ENCODE measurements around the gene EIPR1.
A peak's percentile ranks its signal among the peaks of the same experiment; 100 is the strongest.
"Not testable (repeated sequence)": the region's sequence is repeated elsewhere in the genome, so short reads cannot be mapped to it uniquely, and the experiment has no call there.

The EIPR1 gene

DNA sequence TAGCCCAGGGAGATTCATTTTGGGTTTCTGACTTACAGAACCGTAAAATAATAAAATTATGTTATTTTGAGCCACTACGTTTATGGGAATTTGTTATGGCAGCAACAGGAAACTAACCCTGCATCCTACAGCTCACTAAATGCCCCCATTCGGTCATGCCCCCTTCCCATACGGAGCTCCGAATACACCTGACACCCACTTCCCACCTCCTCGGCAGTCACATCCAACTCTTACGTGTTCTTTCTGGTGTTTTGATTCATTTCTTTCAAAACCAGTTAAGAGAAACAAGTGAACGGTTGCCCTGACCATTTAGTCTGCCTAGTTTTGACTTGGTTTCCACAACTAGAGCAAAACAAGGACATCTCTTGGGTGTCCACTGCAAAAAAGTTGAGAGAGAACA, 19.7 kb downstream of the EIPR1 start:
- no peak for DNase-seq (ENCODE audit: low read depth, low spot score)

DNA sequence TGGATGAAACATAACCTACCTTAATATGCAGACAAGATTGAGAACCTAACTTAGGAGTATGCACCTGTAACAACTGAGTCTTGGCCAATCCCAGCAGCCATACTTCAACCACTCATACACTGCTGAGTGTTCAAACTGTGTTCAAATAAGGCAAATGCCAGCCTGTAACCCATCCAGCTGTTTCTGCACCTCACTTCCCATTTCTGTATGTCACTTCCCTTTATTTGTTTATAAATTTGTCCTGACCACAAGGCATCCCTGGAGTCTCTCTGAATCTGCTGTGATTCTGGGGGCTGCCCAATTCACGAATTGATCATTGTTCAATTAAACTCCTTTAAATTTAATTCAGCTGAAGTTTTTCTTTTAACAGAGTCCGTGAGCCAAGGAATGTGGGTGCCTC, 20.2 kb downstream of the EIPR1 start:
- DNase-seq (ENCODE audit: low read depth, low spot score) = not testable (repeated sequence)

DNA sequence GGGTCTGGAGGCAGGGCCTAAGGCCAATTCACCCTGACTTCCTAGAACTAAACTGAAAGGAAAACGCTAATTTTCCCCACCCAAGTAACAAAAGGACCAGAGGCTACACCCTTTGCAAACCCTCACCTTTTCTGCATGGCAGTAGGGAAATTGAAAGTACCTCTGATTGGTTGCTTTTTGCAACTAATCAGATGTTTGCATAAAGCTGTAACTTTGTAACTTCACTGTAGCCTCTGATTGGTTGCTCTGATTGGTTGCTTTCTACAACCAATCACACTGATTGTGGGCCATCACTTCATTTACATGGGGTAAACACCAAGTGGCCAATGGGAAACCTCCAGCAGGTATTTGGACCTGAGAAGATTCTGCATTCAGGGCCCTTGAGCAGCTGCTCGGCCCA, 20.8 kb downstream of the EIPR1 start:
- DNase-seq (ENCODE audit: low read depth, low spot score) = no peak

DNA sequence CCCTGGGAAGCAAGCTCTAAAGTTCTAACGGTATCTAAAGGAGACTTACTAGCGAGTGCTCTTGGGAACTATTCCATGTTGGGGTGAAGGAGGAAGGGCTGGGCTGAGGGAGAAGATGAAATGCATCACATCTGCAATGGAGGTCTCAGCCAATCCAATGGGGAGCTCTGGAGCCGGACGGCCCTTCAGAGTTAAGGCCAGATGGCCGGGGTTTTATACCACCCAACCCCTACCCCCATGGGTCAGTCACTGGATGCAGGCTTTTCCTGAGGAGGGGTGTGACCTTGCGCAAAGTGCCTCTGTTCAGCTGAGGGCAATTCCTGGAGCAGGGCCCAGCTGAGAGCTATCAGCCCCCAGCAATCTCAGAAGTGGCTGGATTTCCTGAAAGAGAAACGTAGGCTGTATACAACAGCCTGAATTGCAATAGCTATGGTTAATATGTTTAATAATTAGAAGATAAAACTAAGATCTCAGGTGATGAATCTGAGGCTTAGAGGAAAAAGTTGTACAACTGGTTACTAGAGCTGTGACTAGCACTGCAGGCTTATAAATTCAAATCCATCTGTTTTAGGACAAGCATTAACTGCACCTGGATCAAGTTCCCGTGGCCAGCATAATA, 21.6 kb downstream of the EIPR1 start:
- DNase-seq (ENCODE audit: low read depth, low spot score) = no peak

DNA sequence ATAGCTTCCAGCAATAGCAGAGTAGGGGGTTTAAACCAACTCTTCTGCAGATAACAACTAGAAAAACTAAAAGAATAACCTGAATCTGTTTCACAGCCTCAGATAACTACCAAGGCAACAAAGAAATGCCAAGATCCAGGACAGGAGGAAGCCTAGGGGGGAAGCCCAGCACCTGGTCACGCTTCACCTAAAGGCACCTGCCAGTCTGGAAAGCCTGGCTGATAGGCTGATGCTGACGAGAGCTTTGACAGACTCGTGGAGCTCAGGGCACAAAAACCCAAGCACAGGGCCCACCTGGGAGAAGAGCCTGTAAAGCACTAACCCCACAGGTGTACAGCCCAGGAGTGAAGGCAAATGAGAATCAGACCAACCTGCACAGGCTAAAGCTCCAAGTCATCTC, 22.6 kb downstream of the EIPR1 start:
- no peak for DNase-seq (ENCODE audit: low read depth, low spot score)

DNA sequence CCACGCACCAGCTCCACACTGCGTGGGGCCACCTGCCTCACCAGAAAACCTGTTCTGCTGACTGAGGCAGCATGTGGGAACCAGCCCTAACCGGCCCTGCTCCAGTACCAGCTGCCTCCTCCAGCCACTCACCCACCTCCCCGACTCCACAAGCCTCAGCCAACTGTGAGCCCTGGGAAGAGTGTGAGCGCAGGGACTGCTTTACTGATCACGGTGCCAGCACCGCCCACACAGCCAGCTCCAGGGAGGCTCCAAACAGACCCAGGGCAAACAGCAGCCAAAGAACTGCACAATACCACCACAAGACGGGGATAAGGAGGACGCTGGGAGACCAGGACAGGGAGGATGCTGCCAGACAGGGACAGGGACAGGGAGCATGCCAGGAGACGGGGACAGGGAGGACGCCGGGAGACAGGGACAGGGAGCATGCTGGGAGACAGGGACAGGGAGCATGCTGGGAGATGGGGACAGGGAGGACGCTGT, 28.4 kb downstream of the EIPR1 start:
- peak; percentile 55 for DNase-seq (ENCODE audit: low read depth, low spot score)

DNA sequence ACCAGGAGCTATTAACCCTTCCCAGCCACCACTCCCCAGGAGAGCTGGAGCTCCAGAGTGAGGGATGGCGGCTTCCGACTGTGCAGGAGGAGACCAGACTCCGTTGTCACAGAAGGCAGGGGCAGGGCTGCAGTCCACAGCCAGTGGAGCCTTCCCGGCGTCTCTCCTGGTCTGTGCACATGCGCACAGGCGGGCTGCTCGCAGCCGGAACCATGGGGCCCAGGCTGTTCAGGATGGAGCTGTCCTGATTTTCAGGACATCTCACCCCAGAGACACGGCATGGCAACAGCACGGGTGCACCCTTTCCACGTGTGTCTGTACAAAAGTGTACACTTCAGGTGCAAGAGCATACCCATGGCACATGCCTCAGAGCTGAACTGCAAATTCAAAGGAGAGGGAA, 28.9 kb downstream of the EIPR1 start:
- DNase-seq (ENCODE audit: low read depth, low spot score) = no peak

DNA sequence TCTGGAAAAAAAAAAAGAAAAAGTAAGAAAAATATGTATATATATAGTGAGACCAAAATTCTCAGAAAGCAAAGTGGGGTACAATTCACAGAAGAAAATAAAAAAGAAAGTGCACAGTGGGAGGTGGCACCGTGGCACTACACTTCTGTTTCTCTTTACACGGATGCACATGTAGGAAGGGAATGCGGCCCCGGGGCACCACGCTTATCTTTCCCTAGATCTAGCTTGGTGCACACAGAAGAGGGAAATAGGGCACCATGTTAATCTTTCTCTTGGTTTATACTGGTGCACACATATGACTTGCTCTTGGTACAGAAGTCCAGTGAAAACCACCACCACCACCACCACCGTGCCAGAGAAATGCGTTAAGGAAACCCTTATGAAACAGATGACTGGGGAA, 32.0 kb downstream of the EIPR1 start:
- no peak for DNase-seq (ENCODE audit: low read depth, low spot score)

DNA sequence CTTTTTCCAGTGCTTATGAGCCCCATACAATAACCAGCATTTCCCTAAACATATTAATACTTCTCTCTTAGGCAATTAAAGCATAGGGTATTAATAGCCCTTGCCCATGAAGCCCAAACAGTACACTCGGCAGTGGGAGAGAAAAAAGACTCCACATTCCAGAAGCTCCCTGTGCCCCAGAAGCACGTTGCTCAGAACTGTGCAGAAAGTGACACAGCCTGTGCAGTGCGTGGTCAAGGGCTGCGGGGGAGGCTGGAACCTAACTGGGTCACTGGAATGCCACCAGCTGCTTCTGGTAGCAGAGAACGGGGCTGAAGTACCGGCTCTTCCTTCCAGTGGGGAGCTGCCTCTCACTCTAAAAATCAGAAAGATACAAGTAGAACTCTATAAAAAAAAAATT, 32.7 kb downstream of the EIPR1 start:
- no peak for DNase-seq (ENCODE audit: low read depth, low spot score)

DNA sequence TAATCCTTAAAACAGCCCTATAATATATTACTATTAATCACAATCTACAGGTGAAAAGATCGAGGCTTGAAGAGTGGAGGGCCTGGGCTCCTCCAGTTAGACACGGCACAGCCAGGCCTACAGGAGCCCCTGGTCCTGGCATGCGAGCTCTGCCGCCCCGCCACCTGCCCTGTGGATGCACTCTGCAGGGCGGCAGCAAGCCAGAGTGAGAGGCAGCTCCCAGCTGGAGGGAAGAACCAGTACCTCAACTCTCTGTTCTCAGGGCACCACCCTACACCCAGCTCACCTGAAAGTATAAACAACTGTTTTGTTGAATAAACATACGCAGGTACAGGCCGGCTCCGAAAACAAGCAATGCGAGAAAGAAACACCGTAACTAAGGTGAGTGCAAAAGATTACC, 34.6 kb downstream of the EIPR1 start:
- DNase-seq (ENCODE audit: low read depth, low spot score) = no peak

DNA sequence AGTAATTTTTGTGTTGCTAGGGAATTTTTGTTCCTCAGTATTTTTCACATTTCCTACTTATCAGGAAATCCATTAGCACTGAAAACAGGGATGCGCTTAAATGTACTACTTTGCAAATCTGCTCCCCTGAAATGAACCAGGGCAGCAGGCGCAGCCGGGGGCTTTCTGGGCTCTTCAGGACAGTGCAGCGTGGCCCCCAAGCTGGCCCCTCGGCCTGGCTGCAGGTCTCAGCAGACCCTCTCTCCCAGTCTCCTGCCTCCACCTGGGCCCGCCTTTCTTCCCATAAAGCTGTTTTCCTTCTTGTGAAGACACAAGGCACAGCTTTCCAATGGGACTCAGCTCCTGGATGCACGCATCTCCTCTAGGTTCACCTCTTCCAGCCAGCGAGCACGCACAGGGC, 35.3 kb downstream of the EIPR1 start:
- DNase-seq (ENCODE audit: low read depth, low spot score) = no peak

DNA sequence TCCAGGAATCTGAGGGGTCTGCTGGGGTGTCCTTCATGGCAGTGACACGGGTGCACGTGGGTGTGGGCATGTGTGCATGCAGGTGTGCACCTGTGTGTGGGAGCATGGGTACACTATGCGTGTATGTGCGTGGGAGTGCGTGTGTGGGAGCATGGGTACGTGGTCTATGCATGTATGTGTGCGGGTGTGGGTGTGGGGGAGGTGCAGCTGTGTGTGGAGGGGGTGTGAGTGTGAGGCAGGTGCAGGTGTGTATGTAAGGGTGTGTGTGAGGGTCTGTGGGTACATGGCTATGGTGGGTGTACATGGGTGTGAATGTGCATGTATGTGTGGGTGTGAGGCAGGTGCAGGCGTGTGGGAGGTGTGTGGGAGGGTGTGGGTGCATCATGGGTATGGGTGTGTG, 36.3 kb downstream of the EIPR1 start:
- no peak for DNase-seq (ENCODE audit: low read depth, low spot score)

DNA sequence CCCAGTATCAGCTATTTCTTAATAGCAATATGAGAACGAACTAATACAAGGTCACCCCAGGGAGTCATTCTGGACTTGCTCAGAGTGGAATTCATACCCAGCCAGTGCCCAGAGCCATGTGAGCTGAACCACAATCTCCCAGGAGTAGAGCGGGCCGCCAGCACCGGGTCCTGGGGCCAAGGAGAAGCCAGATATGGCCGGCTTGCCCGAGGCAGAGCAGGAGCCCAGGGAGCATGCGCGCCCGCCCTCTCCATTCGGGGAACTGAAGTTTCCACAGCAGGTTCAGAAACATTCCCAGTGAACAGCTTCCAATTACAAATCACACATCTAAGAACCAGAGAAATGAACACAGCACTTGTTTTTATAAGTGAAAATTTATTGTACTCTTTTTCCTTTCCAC, 37.5 kb downstream of the EIPR1 start:
- DNase-seq (ENCODE audit: low read depth, low spot score) = no peak

DNA sequence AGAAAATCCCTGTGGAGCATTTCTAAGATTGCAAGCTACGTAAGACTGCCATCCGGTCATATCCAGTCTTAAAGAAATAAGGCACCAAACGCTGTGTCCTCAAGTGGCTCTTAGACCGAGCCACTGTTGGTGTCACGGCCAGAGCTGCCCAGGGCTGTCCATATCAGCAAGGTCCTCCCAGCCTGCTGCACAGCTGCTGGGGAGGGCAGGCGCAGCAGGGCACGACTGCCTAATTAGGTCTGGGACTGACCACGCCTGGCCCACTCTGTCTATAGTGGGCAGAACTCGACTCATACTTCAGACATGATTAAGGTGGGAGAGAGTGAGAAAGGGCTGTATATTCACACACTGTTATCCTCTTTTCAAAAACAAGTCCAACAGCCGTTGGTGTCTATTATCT, 39.3 kb downstream of the EIPR1 start:
- no peak for DNase-seq (ENCODE audit: low read depth, low spot score)

DNA sequence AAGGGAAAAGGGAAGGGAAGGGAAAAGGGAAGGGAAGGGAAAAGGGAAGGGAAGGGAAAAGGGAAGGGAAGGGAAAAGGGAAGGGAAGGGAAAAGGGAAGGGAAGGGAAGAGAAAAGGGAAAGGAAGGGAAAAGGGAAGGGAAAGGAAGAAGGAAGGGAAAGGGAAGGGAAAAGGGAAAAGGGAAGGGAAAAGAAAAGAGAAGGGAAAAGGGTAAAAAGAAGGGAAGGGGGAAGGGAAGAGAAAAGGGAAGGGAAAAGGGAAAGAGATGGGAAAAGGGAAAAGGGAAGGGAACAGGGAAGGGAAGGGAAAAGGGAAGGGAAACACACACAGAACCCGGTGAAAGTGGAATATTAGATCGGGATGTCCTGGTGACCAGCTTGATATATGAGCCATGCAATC, 40.8 kb downstream of the EIPR1 start:
- no peak for DNase-seq (ENCODE audit: low read depth, low spot score)

DNA sequence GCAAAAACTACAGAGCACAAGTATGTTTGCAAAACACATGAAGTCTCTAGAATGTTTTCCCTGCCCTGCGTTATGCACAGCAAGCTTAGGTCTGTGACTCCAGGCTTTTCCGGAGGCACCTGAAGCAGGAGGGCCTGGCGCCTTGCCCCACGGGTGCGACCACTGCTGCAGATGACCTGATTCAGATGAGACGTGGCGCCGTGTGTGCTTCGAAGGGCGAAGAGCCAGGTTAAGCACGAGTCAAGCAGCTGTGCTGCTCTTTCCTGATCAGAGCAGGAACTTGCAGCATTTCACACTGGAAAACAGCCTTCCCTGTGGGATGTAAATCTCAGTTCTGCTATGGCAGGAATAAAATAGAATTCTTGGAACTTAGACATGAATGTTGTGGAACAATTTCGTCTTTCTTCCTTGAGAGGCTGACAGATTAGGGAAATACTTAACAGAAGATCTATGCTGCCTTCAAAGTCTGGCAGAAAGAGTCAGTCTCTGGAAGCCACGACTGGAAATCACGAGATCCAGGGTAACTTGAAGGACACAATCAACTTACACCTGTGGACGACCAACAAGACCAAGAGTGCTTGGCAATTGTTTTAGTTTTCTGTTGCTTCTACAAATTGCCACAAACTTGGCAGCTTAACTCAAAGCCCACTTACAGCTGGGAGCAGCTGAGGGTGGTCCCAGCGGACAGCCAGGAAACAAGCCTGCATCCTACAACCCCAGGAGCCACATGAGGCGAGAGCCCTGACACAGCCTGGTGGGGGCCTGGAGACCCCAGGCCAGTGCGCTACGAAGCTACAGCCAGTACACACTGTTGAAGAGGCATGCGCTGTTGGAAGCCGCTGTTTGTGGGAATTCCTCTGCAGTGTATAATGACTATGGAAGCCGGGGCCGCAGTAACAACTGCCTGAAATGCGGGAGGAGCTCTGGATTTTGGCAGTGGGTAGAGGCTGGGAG, 42.9 kb downstream of the EIPR1 start:
- DNase-seq (ENCODE audit: low read depth, low spot score) = no peak

DNA sequence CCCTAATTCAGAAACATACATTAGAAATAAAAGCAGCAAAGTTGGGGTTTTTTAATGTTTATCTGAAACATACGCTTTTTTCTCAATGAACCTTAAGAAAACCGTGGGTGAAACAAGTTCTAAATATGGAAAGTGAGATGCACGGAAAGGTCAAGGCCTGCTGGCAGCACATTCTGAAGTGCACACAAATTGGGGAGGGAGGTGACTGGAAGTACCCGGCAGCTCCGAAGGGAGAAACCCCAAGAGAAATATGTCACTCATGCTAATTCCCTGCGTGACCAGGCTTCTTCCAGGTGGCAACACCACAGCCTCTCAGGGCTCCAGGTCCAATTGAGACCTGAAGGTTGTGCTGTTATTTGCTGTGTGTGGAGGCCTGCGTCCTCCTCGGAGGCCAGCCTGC, 45.5 kb downstream of the EIPR1 start:
- no peak for DNase-seq (ENCODE audit: low read depth, low spot score)

DNA sequence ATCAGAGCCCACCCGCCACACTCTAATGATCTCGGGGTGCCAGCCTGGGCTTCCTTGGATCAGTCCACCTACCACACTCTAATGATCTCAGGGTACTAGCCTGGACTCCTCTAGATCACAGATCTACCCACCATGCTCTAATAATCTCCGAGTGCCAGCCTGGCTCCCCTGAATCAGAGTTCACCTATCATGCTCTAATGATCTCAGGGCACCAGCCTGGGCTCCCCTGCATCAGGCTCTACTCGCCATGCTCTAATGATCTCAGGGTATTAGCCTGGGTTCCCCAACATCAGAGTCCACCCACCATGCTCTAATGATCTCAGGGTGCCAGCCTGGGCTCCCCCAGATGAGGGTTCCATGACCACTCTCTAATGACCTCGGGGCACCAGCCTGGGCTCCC, 48.1 kb downstream of the EIPR1 start:
- DNase-seq (ENCODE audit: low read depth, low spot score) = no peak

DNA sequence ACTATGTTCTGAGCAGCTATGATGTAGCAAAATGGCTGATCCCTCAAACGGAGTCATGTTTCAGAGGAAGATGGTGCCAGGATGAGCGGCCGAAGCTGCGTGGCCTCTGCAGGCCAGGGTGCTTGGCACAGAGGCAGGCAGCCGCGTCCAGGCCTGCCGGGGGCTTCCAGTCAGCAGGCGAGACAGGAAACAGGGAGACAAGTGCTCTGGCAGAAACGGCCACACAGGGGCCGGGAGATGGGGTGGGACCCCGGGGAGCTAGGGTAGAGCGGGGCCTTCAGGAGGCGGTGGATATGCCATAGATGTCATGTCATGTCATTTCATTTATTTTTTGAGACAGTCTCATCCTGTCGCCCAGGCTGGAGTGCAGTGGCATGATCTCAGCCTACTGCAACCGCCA, 50.7 kb downstream of the EIPR1 start:
- DNase-seq (ENCODE audit: low read depth, low spot score) = no peak

DNA sequence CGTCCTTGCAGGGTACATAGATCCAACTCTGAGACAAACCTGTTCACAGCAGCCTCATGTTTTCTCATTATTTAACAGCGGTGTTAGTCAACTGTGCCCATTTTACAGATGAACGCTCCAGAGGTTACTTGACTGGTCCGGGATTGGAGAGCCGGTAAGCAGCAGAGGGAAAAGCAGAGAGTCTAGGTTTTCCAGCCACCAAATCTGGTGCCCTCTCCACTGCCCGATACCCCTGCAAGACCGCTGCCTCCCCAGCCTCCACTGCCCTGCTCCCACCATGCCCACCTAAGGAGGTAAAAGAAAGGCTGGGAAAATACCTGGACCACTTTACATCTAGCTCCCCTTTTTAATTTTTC, 51.5 kb downstream of the EIPR1 start:
- DNase-seq (ENCODE audit: low read depth, low spot score) = no peak

DNA sequence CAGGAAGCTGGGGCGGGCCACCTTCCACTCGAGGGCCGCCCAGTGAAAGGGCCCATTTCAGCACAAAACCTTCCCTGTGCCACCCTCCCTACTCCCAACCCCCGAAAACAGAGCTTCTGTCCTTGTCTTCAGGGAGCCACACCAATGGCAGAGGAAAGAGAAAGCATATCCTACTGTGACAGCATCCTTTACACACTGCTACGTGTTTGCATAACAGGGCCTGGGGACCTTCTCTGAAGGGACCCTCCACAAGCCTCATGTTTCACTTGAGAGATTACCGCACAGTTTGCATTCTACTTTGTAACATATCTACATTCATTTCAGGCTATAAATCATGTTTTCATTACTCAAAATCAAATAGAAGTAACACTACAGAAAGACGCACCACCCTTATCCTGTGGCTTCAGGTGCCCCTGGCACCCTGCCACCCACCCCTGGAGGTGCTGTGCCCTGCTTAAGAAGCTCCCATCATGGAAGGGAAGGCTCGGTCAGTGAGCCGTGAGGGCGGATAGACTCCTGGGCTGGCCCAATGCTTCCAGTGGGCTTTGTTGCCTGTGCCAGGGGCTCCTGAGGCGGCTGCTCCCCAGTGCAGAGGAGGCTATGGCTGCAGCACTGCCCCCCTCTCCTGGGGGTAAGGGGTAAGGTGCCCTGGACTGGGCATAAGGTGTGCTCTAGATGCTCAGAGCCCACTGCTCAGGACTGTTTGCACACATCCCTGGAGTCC, 52.0 kb downstream of the EIPR1 start:
- no peak for DNase-seq (ENCODE audit: low read depth, low spot score)

DNA sequence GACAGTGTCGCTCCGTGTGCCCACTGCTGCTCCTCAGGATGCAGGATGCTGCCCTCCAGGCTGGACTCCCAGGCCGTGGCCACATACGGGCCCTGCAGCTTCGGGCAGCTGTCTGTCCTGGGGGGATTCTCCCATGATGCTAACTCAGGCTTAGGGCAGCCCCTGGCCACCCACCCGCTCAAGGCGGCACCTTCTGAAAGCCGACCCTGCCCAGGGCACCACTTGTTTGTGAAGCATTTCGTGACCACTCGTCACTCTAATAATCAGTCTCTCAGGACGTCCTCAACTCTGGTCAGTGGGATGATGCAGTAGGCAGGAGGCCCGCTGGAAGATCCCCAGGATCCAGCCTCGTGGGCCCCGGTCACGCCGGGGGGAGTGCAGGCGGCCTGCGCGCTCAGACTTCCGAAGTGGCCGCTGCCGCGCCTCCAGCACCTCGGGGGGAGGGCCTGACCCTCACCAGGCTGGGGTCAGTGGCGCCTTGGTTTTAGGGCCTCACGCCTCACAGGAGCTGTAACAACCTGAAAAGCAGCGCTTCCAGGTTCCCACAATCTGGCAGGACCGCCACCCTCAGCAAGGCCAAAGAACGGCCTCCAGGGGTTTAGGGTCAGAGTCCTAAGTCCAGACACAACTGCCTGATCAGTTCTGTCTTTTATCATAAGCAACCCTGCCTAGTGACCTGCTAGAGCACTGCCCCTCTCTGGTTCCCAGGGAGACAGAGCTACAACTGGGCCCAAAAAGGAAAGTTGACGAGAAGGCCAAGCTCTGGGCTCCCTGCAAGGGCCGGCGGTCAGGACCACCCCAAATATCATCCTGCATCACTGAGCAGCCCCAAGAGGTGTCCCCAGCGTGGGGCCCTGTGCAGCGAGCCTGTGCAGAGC, 53.0 kb downstream of the EIPR1 start:
- DNase-seq (ENCODE audit: low read depth, low spot score) = no peak
